SK-N-SH (cell line): Measurements from ENCODE around the gene RAMP3.

Experiments used
- CHD2 ChIP-seq: fragments of 150-350 bp; IDR thresholded peaks from 2 replicates; pipeline ENCODE4 v1.6.1; 2018; ENCODE audit warnings: low read length; ENCODE audit not compliant: partially characterized antibody
- CTCF ChIP-seq: fragments of 200-600 bp; sonication (generic); IDR thresholded peaks from 2 replicates; pipeline ENCODE4 v1.6.1; 2017; ENCODE audit warnings: antibody characterized with exemption, mild to moderate bottlenecking, moderate library complexity
- EP300 ChIP-seq, 2 experiments: IDR thresholded peaks; 2 replicates each; pipeline versions ENCODE4 v1.4.0 to v1.6.1; 2012; ENCODE audit warnings: borderline replicate concordance in 1 of 2, low read depth in 1 of 2, low read length in 1 of 2
- GATA2 ChIP-seq: sonication (generic); formaldehyde crosslinking; IDR thresholded peaks from 2 replicates; pipeline ENCODE4 v1.5.0; 2020; ENCODE audit warnings: mild to moderate bottlenecking, missing genetic modification reagents
- IRF3 ChIP-seq: fragments of 150-350 bp; IDR thresholded peaks from 2 replicates; pipeline ENCODE4 v1.6.1; 2016; ENCODE audit warnings: mild to moderate bottlenecking, low read depth, low read length
- NRF1 ChIP-seq: IDR thresholded peaks from 2 replicates; pipeline ENCODE4 v1.6.1; 2012; ENCODE audit warnings: low read depth, mild to moderate bottlenecking, low read length
- POLR2AphosphoS5 ChIP-seq: IDR thresholded peaks from 2 replicates; pipeline ENCODE4 v1.6.1; 2012; ENCODE audit warnings: low read depth, low read length
- REST ChIP-seq: IDR thresholded peaks from 2 replicates; pipeline ENCODE4 v1.6.1; 2012; ENCODE audit warnings: mild to moderate bottlenecking, low read depth, low read length, moderate library complexity
- SMC3 ChIP-seq: IDR thresholded peaks from 2 replicates; pipeline ENCODE4 v1.6.1; 2012; ENCODE audit warnings: low read depth, low read length, improper control_type of control experiment

- peak; percentile 63 for TF ChIP-seq CTCF
- peak; percentile 93 for TF ChIP-seq CHD2
- peak; percentile 36; the same call in 1 of the 2 replicates for TF ChIP-seq REST
- no peak for TF ChIP-seq IRF3
- TF ChIP-seq SMC3: peak; percentile 48
- TF ChIP-seq GATA2: peak; percentile 52; the same call in 1 of the 2 replicates
- no peak; a peak in 1 of 4 replicates for TF ChIP-seq EP300 (IDR thresholded peaks at IDR 0.05; ENCODE audit: borderline replicate concordance in 1 of 2, low read depth in 1 of 2, low read length in 1 of 2)
- peak; percentile 98 for TF ChIP-seq POLR2AphosphoS5
- TF ChIP-seq NRF1: peak; percentile 40; the same call in 1 of the 2 replicates
Observed at GRCh38 chr7:45111298-45112223, 46.0 kb upstream of the RAMP3 start, which contains the start of gene TBRG4.
